Gastrocnemius medialis (tissue), 4 donors: ENCODE data around the gene EXOC6.
A peak's percentile ranks its signal among the peaks of the same experiment; 100 is the strongest.

Experiments
- POLR2A ChIP-seq, 2 donors: fragments of 450-650 bp; IDR thresholded peaks; one replicate each; pipeline ENCODE4 v1.6.1; 2017; ENCODE audit warnings: antibody characterized with exemption in 2 of 2, mild to moderate bottlenecking in 2 of 2, moderate library complexity in 2 of 2
- TF ChIP-seq, protein P1 (sequence below), 5 experiments: fragments of 450-650 bp in 3 of 5; fragments of 200-600 bp in 2 of 5; sonication (generic) in 2 of 5; IDR thresholded peaks in 4 of 5; conservative IDR thresholded peaks in 1 of 5; 1 replicate in 4 of 5; 2 replicates in 1 of 5; pipeline ENCODE4 v1.5.1; 2016 to 2019; ENCODE audit warnings: antibody characterized with exemption in 5 of 5, mild to moderate bottlenecking in 3 of 5, moderate library complexity in 3 of 5

DNA sequence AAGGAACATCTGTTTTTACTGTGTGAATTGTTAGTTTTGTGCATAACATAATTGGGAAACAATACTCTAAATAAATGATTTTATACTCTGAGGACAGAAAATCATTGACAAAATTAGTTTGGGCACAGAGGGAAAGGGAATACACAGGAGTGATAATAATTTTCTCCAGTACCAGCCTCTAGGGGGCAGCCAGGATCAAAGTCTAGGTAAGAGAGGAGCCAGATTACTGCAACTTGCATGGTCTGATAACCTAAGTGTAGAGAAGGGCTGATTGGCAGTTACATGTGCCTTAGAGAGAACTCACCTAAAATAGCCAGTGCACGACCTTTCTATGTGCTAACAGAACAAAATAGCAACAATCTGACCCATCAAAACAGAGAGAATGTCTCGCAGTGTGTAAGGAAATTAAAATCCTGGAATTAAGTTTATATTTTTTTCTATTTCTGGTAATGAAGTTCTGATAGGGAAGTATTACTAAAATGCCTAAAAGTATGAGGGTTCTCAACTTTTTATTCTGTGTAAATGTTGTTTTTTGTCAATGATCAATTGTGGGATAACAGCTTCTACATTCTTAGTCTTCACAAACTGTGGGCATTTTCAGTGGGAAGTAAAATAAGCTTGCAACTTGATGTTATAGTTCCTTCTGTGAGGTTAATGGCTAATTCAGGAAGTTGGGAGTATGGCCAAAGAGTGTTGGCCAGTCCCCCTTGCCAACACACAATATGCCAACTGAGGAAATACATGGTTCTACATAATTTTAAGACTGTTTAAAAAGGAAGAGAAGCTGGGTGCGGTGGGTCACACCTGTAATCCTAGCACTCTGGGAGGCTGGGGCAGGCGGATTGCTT, 66.4 kb downstream of the EXOC6 start:
- TF ChIP-seq, protein P1, sequence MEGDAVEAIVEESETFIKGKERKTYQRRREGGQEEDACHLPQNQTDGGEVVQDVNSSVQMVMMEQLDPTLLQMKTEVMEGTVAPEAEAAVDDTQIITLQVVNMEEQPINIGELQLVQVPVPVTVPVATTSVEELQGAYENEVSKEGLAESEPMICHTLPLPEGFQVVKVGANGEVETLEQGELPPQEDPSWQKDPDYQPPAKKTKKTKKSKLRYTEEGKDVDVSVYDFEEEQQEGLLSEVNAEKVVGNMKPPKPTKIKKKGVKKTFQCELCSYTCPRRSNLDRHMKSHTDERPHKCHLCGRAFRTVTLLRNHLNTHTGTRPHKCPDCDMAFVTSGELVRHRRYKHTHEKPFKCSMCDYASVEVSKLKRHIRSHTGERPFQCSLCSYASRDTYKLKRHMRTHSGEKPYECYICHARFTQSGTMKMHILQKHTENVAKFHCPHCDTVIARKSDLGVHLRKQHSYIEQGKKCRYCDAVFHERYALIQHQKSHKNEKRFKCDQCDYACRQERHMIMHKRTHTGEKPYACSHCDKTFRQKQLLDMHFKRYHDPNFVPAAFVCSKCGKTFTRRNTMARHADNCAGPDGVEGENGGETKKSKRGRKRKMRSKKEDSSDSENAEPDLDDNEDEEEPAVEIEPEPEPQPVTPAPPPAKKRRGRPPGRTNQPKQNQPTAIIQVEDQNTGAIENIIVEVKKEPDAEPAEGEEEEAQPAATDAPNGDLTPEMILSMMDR (IDR thresholded peaks at IDR 0.05 in 4 of 5, conservative IDR thresholded peaks at IDR 0.05 in 1 of 5), result peak in 4 of 5 experiments; percentile 15 to 57 (median 42)
- no peak for TF ChIP-seq POLR2A (IDR thresholded peaks at IDR 0.05)
